Gastroesophageal sphincter (tissue), 3 donors: Measurements from ENCODE around the gene ITPKA.

Source experiments
- CTCF ChIP-seq, 4 experiments: fragments of 200-600 bp in 2 of 4; fragments of 450-650 bp in 2 of 4; sonication (generic) in 1 of 4; IDR thresholded peaks; one replicate each; pipeline ENCODE4 v1.5.1; 2017 to 2019; ENCODE audit warnings: antibody characterized with exemption in 4 of 4, mild to moderate bottlenecking in 2 of 4, moderate library complexity in 2 of 4
- EP300 ChIP-seq: sonication (generic); formaldehyde crosslinking; IDR thresholded peaks from one replicate; pipeline ENCODE4 v1.6.1; 2017; ENCODE audit warnings: antibody characterized with exemption, mild to moderate bottlenecking
- POLR2A ChIP-seq, 2 donors: fragments of 450-650 bp; IDR thresholded peaks; one replicate each; pipeline ENCODE4 v1.6.1; 2017; ENCODE audit warnings: antibody characterized with exemption in 2 of 2, mild to moderate bottlenecking in 2 of 2, moderate library complexity in 1 of 2
- POLR2AphosphoS5 ChIP-seq: sonication (generic); formaldehyde crosslinking; IDR thresholded peaks from one replicate; pipeline ENCODE4 v1.6.1; 2017; ENCODE audit warnings: antibody characterized with exemption

GRCh38 chr15:41505776-41506175 is 12.1 kb downstream of the ITPKA start:
- TF ChIP-seq CTCF (IDR thresholded peaks at IDR 0.05), result no peak
- TF ChIP-seq POLR2AphosphoS5, result no peak
- TF ChIP-seq EP300, result no peak
- TF ChIP-seq POLR2A (IDR thresholded peaks at IDR 0.05), result no peak
